GM23338 (cell line): ENCODE results near the gene SPATA33.
"Not testable (repeated sequence)": the region's sequence is repeated elsewhere in the genome, so short reads cannot be mapped to it uniquely, and the experiment has no call there.

Source experiments
- CTCF ChIP-seq, 2 experiments: fragments of 200-600 bp in 1 of 2; sonication (generic) in 1 of 2; conservative IDR thresholded peaks; 2 replicates each; pipeline versions ENCODE4 v1.5.1 to v1.6.1; 2016 to 2017; ENCODE audit warnings: antibody characterized with exemption in 2 of 2, low read depth in 2 of 2, mild to moderate bottlenecking in 2 of 2, moderate library complexity in 1 of 2
- EZH2 ChIP-seq: fragments of 200-600 bp; sonication (generic); IDR thresholded peaks from one replicate; pipeline ENCODE4 v1.8.0; 2017; ENCODE audit warnings: antibody characterized with exemption, mild to moderate bottlenecking, low read depth; ENCODE audit not compliant: unreplicated experiment
- POLR2AphosphoS5 ChIP-seq: IDR thresholded peaks from 2 replicates; pipeline ENCODE4 v1.6.1; 2016; ENCODE audit warnings: antibody characterized with exemption, low read depth
- ZNF462 ChIP-seq: fragments of 250-450 bp; sonication (Bioruptor Pico); IDR thresholded peaks from 2 replicates; pipeline ENCODE4 v1.5.0; 2020; ENCODE audit warnings: mild to moderate bottlenecking, moderate library complexity

GRCh38 chr16:89667000-89667399 lies 9.4 kb downstream of the SPATA33 start:
- TF ChIP-seq EZH2; POLR2AphosphoS5; ZNF462 (CRISPR knock-in tag): not testable (repeated sequence)
- TF ChIP-seq CTCF (conservative IDR thresholded peaks at IDR 0.05; ENCODE audit: low read depth in 2 of 2): peak; percentile 23 to 61; a peak in 3 of 4 replicates
